Astrocyte of the cerebellum (primary cell): Measurements from ENCODE around the gene ZFHX2.

ENCODE experiments used
- DNase-seq: peaks from one replicate; pipeline ENCODE4 v3.0.0-alpha.2; 2011; ENCODE audit warnings: low read depth
- H3K4me3 ChIP-seq: 2 replicates; pipeline ENCODE4 v1.5.1; 2011; ENCODE audit warnings: mild to moderate bottlenecking, low read depth, low read length, moderate library complexity
- in situ Hi-C: cut with HindIII; loops from 2 replicates; pipeline ENCODE4 v1.10.0; 2017; ENCODE audit warnings: low sequenced_read_pairs
- TF ChIP-seq, protein P1 (sequence below): IDR thresholded peaks from 2 replicates; pipeline ENCODE4 v1.5.1; 2012; ENCODE audit warnings: low read length, low read depth, moderate library complexity, mild to moderate bottlenecking; ENCODE audit errors: missing control alignments

ZFHX2 gene

DNA sequence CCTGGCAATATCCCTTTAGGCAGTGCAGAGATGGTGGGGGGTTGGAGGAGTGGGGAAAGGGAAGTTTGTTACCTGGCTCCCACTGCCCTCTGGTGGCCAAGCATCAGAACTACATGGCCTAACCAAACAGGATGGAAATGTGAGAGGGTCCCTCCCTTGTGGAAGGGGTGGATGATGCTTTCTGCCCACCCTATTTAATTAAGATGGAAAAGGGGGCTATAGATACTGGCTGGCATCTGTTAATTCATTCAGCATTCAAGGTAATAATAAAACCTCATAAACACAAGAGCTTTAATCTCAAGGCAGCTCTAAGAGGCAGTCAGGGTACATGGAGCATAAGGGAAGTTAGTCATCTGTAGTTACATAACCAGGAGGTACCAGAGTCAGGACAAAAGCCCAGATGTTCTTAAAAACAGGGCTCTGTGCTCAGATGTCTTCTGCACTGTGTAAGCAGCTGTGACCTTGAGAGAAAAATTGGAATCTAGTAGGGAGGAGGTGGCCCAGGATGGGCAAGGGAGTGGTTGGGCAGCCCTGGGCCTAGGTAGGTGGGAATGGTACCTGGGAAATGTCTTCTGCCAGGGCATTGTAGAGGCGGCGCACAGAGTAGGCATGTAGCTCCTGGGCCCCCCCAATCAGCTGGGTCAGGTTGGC is 11.4 kb upstream of the ZFHX2 start:
- H3K4me3 ChIP-seq, result no peak overlapping the region
- in situ Hi-C loops, result no loop called here
- no peak for DNase-seq
- TF ChIP-seq, protein P1, sequence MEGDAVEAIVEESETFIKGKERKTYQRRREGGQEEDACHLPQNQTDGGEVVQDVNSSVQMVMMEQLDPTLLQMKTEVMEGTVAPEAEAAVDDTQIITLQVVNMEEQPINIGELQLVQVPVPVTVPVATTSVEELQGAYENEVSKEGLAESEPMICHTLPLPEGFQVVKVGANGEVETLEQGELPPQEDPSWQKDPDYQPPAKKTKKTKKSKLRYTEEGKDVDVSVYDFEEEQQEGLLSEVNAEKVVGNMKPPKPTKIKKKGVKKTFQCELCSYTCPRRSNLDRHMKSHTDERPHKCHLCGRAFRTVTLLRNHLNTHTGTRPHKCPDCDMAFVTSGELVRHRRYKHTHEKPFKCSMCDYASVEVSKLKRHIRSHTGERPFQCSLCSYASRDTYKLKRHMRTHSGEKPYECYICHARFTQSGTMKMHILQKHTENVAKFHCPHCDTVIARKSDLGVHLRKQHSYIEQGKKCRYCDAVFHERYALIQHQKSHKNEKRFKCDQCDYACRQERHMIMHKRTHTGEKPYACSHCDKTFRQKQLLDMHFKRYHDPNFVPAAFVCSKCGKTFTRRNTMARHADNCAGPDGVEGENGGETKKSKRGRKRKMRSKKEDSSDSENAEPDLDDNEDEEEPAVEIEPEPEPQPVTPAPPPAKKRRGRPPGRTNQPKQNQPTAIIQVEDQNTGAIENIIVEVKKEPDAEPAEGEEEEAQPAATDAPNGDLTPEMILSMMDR, result peak; percentile 98

DNA sequence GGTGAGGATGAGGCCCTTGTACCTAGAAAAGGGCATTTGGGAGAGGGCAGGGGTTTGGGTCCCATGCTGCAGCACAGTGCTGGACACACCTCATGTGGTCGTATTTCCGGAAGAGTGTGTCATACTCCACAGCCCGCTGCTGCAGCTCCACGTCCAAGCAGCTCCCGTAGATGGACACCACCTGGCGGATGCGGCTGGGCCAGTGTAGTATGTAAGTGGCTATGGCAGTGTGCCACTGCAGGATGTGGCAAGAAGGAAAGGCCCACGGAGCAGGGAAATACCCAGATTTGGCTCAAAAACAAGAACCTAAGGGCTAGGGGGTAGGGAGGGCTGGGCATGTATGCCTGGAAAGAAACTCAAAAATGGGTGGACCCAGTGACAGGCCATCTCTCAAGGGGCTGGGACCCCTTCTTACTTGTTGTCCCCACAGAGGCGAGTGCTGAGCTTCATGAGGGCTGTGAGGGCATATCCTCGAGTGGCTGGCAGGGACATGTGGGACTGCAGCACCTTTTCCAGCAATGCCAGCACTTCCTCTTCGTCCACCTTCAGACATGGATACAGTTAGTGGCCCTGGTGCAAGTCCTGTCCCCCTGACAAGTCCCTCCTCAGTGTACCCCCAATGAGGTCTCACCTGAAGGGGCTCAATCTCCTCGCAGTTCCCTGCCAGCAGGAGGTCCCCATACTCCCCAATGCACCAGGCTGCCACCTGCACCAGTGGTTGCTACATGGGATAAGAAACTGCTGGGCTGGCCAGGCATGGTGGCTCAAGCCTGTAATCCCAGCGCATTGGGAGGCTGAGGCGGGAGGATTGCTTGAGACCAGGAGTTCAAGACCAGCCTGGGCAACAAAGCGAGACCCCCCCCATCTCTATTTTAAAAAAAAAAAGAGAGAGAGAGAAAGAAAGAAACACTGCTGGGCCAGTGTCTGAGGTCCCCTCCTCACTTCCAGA is 10.6 kb upstream of the ZFHX2 start:
- DNase-seq, result no peak
- H3K4me3 ChIP-seq, result no peak overlapping the region
- in situ Hi-C loops, result no loop called here
- TF ChIP-seq, protein P1, result no peak

DNA sequence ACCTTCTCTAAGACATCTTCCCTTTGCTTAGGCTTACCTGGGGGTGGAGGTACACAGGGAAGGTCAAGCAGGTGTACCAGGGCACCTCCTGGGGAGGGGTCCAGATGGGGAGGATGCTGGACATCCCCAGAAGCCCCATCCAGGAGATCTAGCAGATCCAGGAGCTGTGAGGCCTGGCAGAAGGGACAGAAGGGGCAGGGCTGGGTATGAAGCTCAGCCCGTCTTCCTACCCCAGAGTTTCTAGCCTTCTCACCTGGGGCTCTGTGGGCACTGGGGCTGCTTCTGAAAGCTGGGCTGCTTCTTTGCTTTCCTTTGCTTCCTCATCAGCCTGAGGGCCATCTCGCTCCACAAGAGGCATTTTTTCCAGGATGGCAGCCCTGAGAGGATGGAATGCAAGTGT is 9.7 kb upstream of the ZFHX2 start:
- H3K4me3 ChIP-seq, result no peak overlapping the region
- no peak for DNase-seq
- in situ Hi-C loops, result no loop called here
- TF ChIP-seq, protein P1, result no peak

DNA sequence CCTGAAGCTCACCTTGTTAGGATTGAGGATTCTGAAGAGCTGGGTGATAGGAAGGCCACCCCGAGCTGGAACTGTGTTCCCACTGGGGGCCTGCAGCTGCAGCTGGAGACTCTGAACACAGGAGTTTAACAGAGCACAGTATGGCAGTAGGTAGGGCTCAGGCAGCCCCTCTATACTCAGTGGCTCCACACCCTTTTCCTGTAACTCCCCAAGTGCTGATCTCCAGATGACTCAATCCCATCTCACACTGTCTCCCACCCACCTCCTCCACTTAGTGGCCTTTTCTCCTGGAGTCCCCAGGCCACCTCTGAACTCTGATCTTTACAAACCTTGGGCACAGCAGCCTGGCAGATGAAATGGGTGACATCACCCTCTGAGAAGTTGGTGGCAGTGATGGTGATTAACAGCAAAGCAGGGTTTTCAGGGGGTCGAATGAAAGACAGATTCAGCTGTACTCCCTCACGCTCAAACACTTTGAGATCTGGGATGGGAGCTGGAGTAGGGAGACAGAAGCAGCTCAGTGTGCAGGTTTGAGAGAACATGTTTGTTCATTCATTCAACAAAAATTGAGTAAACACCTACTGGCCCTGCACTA is 8.5 kb upstream of the ZFHX2 start:
- TF ChIP-seq, protein P1, result no peak
- no peak overlapping the region for H3K4me3 ChIP-seq
- in situ Hi-C loops, result no loop called here
- DNase-seq, result no peak

DNA sequence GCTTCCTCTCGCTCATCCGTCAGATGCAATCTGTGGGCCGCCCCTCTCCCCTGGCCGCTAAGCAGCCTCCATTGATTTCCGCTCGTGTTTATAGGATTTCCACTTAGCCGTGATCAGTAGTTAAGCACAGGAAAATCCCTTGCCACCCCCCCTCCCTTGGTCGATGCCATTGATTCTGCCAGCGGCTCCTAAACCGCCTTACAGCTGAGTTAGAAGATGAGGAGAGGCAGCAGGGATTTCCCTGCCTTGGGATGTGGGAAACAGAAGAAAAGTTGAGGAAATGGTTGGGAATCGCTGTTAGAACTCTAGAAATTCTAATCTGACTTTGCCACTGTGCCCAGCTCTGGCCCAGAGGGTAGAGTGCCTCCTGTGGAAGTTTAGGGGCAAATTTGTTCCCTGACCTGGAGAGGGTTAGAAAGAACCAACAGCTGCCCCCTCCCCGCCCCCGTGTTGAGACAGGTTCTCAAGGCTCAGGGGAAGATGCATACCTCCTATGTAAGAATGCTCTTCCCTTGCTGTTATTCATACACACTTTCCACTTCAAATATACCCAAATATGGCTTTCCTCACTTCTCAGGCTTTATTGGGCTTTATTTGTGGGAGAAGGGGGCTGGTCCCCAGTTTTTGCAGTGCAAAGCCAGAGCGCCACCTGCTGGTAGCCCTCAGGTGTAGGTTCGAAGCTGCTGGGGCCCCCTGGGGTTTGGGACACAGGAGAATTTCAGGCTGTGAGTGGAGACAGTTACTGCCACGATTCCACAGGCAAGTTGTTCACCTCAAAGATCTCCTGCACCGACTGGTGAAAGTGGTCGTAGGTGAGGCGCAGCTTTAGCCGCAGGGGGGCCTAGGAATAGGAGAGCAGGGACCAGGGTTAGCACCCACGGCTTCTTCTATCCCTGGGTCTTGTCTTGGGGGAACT is 7.7 kb upstream of the ZFHX2 start:
- in situ Hi-C loops, result no loop called here
- no peak for DNase-seq
- TF ChIP-seq, protein P1, result peak; percentile 96
- H3K4me3 ChIP-seq, result no peak overlapping the region
